Measurements from ENCODE around the gene RPRD1B.
"Not testable (repeated sequence)": the region's sequence is repeated elsewhere in the genome, so short reads cannot be mapped to it uniquely, and the experiment has no call there.

The RPRD1B gene

GRCh38 chr20:38007526-38007925 lies 26.0 kb upstream of the RPRD1B start:
- no peaks in the 10 kb centered on the region for H4K20me1 ChIP-seq (ENCODE audit: insufficient read depth, low read length, poor library complexity, severe bottlenecking)
- H3K79me2 ChIP-seq (ENCODE audit: insufficient read depth, low read length), result no peaks in the 10 kb centered on the region; the same call in 1 of the 2 replicates
- H3F3A ChIP-seq (ENCODE audit: low read depth), result no peaks in the 10 kb centered on the region
- no peaks in the 10 kb centered on the region for H3K4me1 ChIP-seq (ENCODE audit: insufficient read depth, low read length, poor library complexity, severe bottlenecking)
- no peak overlapping the region for H3K4me3 ChIP-seq (ENCODE audit: low read length, poor library complexity, severe bottlenecking)
- no peaks in the 10 kb centered on the region for H3K27me3 ChIP-seq (ENCODE audit: insufficient read depth, low read length, poor library complexity, severe bottlenecking)
- no peak overlapping the region for H3K4me2 ChIP-seq (ENCODE audit: low read depth, low read length, poor library complexity, severe bottlenecking)
- H3K9me3 ChIP-seq (ENCODE audit: insufficient read depth, low read depth, low read length), result no peaks in the 10 kb centered on the region
- H3K9me2 ChIP-seq (replicated peaks; ENCODE audit: low read depth, low read length), result no peaks in the 10 kb centered on the region
- peaks cover 58% of the 10 kb centered on the region; the same call in 1 of the 2 replicates for H3K36me3 ChIP-seq (ENCODE audit: insufficient read depth, low read length)
- H3K9ac ChIP-seq (ENCODE audit: low read depth, low read length, poor library complexity, severe bottlenecking), result no peak overlapping the region
- no peak overlapping the region for H2AFZ ChIP-seq (ENCODE audit: low read length)
- TF ChIP-seq EZH2phosphoT487 (IDR thresholded peaks at IDR 0.05; ENCODE audit: borderline replicate concordance), result no peak
- no peak for TF ChIP-seq CTCF (conservative IDR thresholded peaks at IDR 0.05; ENCODE audit: low read length)

DNA sequence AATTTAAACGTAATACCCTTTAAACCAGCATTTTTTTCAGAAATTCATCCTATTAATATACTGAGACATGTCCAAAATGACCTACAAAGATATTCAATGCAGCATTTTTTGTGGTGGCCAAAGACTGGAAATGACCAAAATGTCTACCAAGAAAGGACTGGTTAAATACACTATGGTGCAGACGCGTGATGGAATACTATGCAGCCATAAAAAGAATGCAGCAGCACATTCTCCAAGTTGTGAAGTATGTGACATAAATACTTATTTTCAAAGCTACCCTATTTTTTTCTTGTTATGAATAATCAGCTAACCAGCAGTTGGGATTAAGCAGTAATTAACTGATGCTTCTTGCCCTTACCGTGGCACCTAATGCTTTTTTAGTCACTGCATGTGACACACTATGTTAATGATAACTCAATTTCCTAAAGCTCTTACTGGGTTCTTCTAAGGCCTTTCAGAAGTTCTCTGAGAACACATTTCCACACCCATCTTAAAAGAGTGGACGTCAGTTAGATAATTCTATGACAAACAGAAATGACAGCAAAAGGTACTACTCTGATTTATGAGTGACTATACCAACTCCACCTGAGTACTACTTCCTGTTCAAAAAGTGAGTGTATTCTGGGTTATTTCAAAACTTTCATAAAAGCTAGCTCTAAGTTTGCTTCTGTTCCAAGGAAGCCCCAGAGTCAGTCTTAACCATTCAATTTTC lies 25.2 kb upstream of the RPRD1B start:
- Histone ChIP-seq H3K4me2 (ENCODE audit: low read depth, low read length, poor library complexity, severe bottlenecking) (no peak overlapping the region), H4K20me1 (ENCODE audit: insufficient read depth, low read length, poor library complexity, severe bottlenecking) (no peaks in the 10 kb centered on the region), H3K79me2 (ENCODE audit: insufficient read depth, low read length) (no peaks in the 10 kb centered on the region; the same call in 1 of the 2 replicates)

GRCh38 chr20:38009416-38009815 lies 24.1 kb upstream of the RPRD1B start:
- not testable (repeated sequence) for H3F3A ChIP-seq (ENCODE audit: low read depth); H3K79me2 ChIP-seq (ENCODE audit: insufficient read depth, low read length); H3K9ac ChIP-seq (ENCODE audit: low read depth, low read length, poor library complexity, severe bottlenecking); H3K9me2 ChIP-seq (replicated peaks; ENCODE audit: low read depth, low read length); H3K9me3 ChIP-seq (ENCODE audit: insufficient read depth, low read depth, low read length); H3K4me3 ChIP-seq (ENCODE audit: low read length, poor library complexity, severe bottlenecking); H3K4me2 ChIP-seq (ENCODE audit: low read depth, low read length, poor library complexity, severe bottlenecking); H2AFZ ChIP-seq (ENCODE audit: low read length); H3K4me1 ChIP-seq (ENCODE audit: insufficient read depth, low read length, poor library complexity, severe bottlenecking); H4K20me1 ChIP-seq (ENCODE audit: insufficient read depth, low read length, poor library complexity, severe bottlenecking); H3K27me3 ChIP-seq (ENCODE audit: insufficient read depth, low read length, poor library complexity, severe bottlenecking)
- H3K36me3 ChIP-seq (ENCODE audit: insufficient read depth, low read length), result peaks cover 61% of the 10 kb centered on the region; the same call in 1 of the 2 replicates

More for the DNA sequence above, 25.2 kb upstream of the RPRD1B start:
- Histone ChIP-seq H3K9me3 (ENCODE audit: insufficient read depth, low read depth, low read length) (no peaks in the 10 kb centered on the region), H3K4me1 (ENCODE audit: insufficient read depth, low read length, poor library complexity, severe bottlenecking) (no peaks in the 10 kb centered on the region), H3K9ac (ENCODE audit: low read depth, low read length, poor library complexity, severe bottlenecking) (no peak overlapping the region), H2AFZ (ENCODE audit: low read length) (no peak overlapping the region), H3K36me3 (ENCODE audit: insufficient read depth, low read length) (peaks cover 61% of the 10 kb centered on the region; the same call in 1 of the 2 replicates), H3K27me3 (ENCODE audit: insufficient read depth, low read length, poor library complexity, severe bottlenecking) (no peaks in the 10 kb centered on the region), H3F3A (ENCODE audit: low read depth) (no peaks in the 10 kb centered on the region), H3K4me3 (ENCODE audit: low read length, poor library complexity, severe bottlenecking) (no peak overlapping the region), H3K9me2 (replicated peaks; ENCODE audit: low read depth, low read length) (no peaks in the 10 kb centered on the region)
- TF ChIP-seq CTCF (conservative IDR thresholded peaks at IDR 0.05; ENCODE audit: low read length) (no peak), EZH2phosphoT487 (IDR thresholded peaks at IDR 0.05; ENCODE audit: borderline replicate concordance) (no peak)

DNA sequence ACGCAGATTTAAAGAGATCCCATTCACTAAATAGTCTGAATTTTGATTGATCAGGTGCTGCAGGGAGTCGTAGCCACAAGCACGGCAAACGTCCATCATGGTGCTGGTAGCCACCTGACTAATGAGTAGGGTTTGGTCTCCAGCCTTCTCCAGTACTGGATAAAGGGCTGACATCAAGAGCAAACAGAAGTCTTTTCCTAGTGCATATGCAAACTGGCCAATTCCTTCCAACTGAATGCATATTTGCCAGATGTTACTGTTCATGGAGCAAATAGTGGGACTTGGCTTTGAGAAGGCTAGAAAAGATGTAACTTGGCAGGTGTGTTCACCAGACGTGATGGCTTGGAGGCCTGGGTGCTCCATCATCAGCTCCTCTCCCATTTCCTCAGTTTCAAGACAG lies 21.9 kb upstream of the RPRD1B start:
- TF ChIP-seq EZH2phosphoT487 (IDR thresholded peaks at IDR 0.05; ENCODE audit: borderline replicate concordance), result no peak
- TF ChIP-seq CTCF (conservative IDR thresholded peaks at IDR 0.05; ENCODE audit: low read length), result no peak
- H4K20me1 ChIP-seq (ENCODE audit: insufficient read depth, low read length, poor library complexity, severe bottlenecking), result no peaks in the 10 kb centered on the region
- no peak overlapping the region for H3K9ac ChIP-seq (ENCODE audit: low read depth, low read length, poor library complexity, severe bottlenecking)
- H2AFZ ChIP-seq (ENCODE audit: low read length), result no peak overlapping the region
- no peak overlapping the region for H3K4me2 ChIP-seq (ENCODE audit: low read depth, low read length, poor library complexity, severe bottlenecking)
- H3F3A ChIP-seq (ENCODE audit: low read depth), result no peaks in the 10 kb centered on the region
- no peaks in the 10 kb centered on the region for H3K4me1 ChIP-seq (ENCODE audit: insufficient read depth, low read length, poor library complexity, severe bottlenecking)
- peaks cover 62% of the 10 kb centered on the region; the same call in 1 of the 2 replicates for H3K36me3 ChIP-seq (ENCODE audit: insufficient read depth, low read length)
- H3K9me3 ChIP-seq (ENCODE audit: insufficient read depth, low read depth, low read length), result no peaks in the 10 kb centered on the region
- H3K27me3 ChIP-seq (ENCODE audit: insufficient read depth, low read length, poor library complexity, severe bottlenecking), result no peaks in the 10 kb centered on the region
- H3K79me2 ChIP-seq (ENCODE audit: insufficient read depth, low read length), result peaks cover 10% of the 10 kb centered on the region
- no peak overlapping the region for H3K4me3 ChIP-seq (ENCODE audit: low read length, poor library complexity, severe bottlenecking)
- no peaks in the 10 kb centered on the region for H3K9me2 ChIP-seq (replicated peaks; ENCODE audit: low read depth, low read length)
